T-cell (primary cell): ENCODE results near the gene TMEM80. TPM values are rescaled to one million over a fixed set of nuclear protein-coding genes. Genes with fewer than 3 reads are reported as not detected.

ENCODE experiments used
- ATAC-seq, 4 experiments: fragments of 200-7000 bp in 3 of 4; fragments of 150-1000 bp in 1 of 4; cut with Tn5 transposase; replicated peaks in 1 of 4; 1 replicate in 3 of 4; 2 replicates in 1 of 4; pipeline ENCODE4 v1.10.0; 2021; ENCODE audit warnings: moderate library complexity in 3 of 4, mild to moderate bottlenecking in 2 of 4, moderate number of reproducible peaks in 1 of 4
- CTCF ChIA-PET, 2 donors: fragments of 300-600 bp; sonication (Branson Sonifier 250); formaldehyde crosslinking; loops; one replicate each; lab custom pipeline; 2022; ENCODE audit warnings: antibody characterized with exemption in 2 of 2; lab: Charles Lee
- POLR2A ChIA-PET, 2 donors: fragments of 300-600 bp; sonication (Branson Sonifier 250); formaldehyde crosslinking; loops; one replicate each; lab custom pipeline; 2022; ENCODE audit warnings: antibody characterized with exemption in 2 of 2; lab: Charles Lee
- DNase-seq, 35 experiments: peaks; one replicate each; pipeline versions ENCODE4 v3.0.0 to v3.0.0-alpha.2; 2013 to 2023
- H3K27ac ChIP-seq: one replicate; pipeline ENCODE4 v1.5.1; 2013; ENCODE audit warnings: low read length
- H3K27me3 ChIP-seq, 2 experiments: replicated peaks in 1 of 2; 1 replicate in 1 of 2; 2 replicates in 1 of 2; pipeline versions ENCODE4 v1.6.1 to v1.7.0; 2013; ENCODE audit warnings: low read length in 1 of 2, mixed read lengths in 1 of 2; ENCODE audit not compliant: control insufficient read depth in 2 of 2, insufficient read depth in 2 of 2; ENCODE audit errors: extremely low read depth in 1 of 2
- H3K36me3 ChIP-seq, 2 donors: 1 replicate in 1 of 2; 2 replicates in 1 of 2; pipeline versions ENCODE4 v1.6.1 to v1.7.0; 2013; ENCODE audit warnings: low read length in 1 of 2; ENCODE audit not compliant: control insufficient read depth in 2 of 2, insufficient read depth in 1 of 2; ENCODE audit errors: extremely low read depth in 1 of 2
- H3K4me1 ChIP-seq, 2 experiments: 1 replicate in 1 of 2; 2 replicates in 1 of 2; pipeline versions ENCODE4 v1.6.1 to v1.7.0; 2013; ENCODE audit warnings: low read length in 2 of 2, mixed read lengths in 1 of 2; ENCODE audit not compliant: insufficient read depth in 2 of 2, control insufficient read depth in 1 of 2; ENCODE audit errors: extremely low read depth in 1 of 2
- H3K4me3 ChIP-seq, 2 donors: 1 replicate in 1 of 2; 2 replicates in 1 of 2; pipeline versions ENCODE4 v1.5.1 to v1.7.0; 2013; ENCODE audit warnings: mild to moderate bottlenecking in 2 of 2, low read length in 1 of 2, moderate library complexity in 1 of 2; ENCODE audit not compliant: control insufficient read depth in 1 of 2; ENCODE audit errors: extremely low read depth in 1 of 2
- H3K9me3 ChIP-seq: 2 replicates; pipeline ENCODE4 v1.7.0; 2013
- H3K27ac Mint-ChIP-seq, 2 donors: one replicate each; pipeline ENCODE4 v1.8.0; 2020 to 2021; ENCODE audit warnings: mild to moderate bottlenecking in 2 of 2, mixed read lengths in 2 of 2
- H3K27me3 Mint-ChIP-seq, 2 donors: one replicate each; pipeline ENCODE4 v1.8.0; 2021 to 2022; ENCODE audit warnings: mixed read lengths in 2 of 2
- H3K36me3 Mint-ChIP-seq: one replicate; pipeline ENCODE4 v1.8.0; 2021; ENCODE audit warnings: mixed read lengths
- H3K4me1 Mint-ChIP-seq, 3 donors: one replicate each; pipeline ENCODE4 v1.8.0; 2020 to 2022; ENCODE audit warnings: mixed read lengths in 3 of 3, mild to moderate bottlenecking in 1 of 3
- H3K4me3 Mint-ChIP-seq, 3 donors: one replicate each; pipeline ENCODE4 v1.8.0; 2020 to 2022; ENCODE audit warnings: mild to moderate bottlenecking in 3 of 3, mixed read lengths in 3 of 3, moderate library complexity in 3 of 3
- H3K9me3 Mint-ChIP-seq, 3 donors: one replicate each; pipeline ENCODE4 v1.8.0; 2020 to 2022; ENCODE audit warnings: mixed read lengths in 3 of 3
- WGBS: methylation state at CpG from one replicate; pipeline ENCODE4 v1.1.5; 2013; ENCODE audit warnings: missing lambda C conversion rate; ENCODE audit not compliant: insufficient coverage; 5-methylcytosine and 5-hydroxymethylcytosine counted together
- total RNA-seq, 35 experiments: library from RNA in 6 of 35; stranded (reverse) in 6 of 35; fragments of 120-200 nt in 1 of 35; gene quantifications; one replicate each; pipeline versions ENCODE4 v1.2.1 to v1.2.4 and lab custom pipeline; 2013 to 2026

The TMEM80 gene
- total RNA-seq, 5 donors from 2014 or later (not counting 1 experiment from before 2014, with no cell fraction given), result 21.2 to 43.9 (median 42.4) TPM

GRCh38 chr11:695288-695537 is 403 bp upstream of the TMEM80 start:
- Mint-ChIP-seq H3K4me3 (peak overlapping the region; percentile 84 to 88 (median 88)), H3K27me3 (no peaks in the 10 kb centered on the region), H3K9me3 (no peaks in the 10 kb centered on the region), H3K27ac (peak overlapping the region; percentile 94 to 96), H3K36me3 (no peaks in the 10 kb centered on the region), H3K4me1 (peaks cover 51 to 53% (median 53%) of the 10 kb centered on the region in 3 donors)
- peak overlapping the region; percentile 98 for H3K27ac ChIP-seq
- ATAC-seq, result no peak
- peaks cover 28 to 67% of the 10 kb centered on the region in 2 experiments for H3K4me1 ChIP-seq
- H3K36me3 ChIP-seq, result peaks cover 0 to 3% of the 10 kb centered on the region in 2 donors
- ChIA-PET POLR2A (interaction anchor here (0.6 to 1.2 kb wide), 6 partner anchors 27 to 288 kb away, joined by 3 to 8 read pairs (median 4); no protein-coding TSS in a partner anchor), CTCF (interaction anchor here in 1 of 2 donors (1.0 to 2.3 kb wide), 3 partner anchors 27 to 32 kb away, joined by 3 to 14 read pairs (median 4); no protein-coding TSS in a partner anchor)
- no peaks in the 10 kb centered on the region for H3K9me3 ChIP-seq
- 1% methylated on average over 25 of the region's 25 CpGs for WGBS
- DNase-seq, result no peak
- no peaks in the 10 kb centered on the region for H3K27me3 ChIP-seq
- H3K4me3 ChIP-seq, result peak overlapping the region; percentile 73 to 88

GRCh38 chr11:696955-697491 is 1.4 kb downstream of the TMEM80 start:
- POLR2A ChIA-PET, result interaction anchor here in 1 of 2 donors (0.6 kb wide), 1 partner anchor 9 kb away, joined by 3 read pairs; the partner anchor contains the start of gene EPS8L2
- 94% methylated on average over 7 of the region's 11 CpGs for WGBS
- H3K27me3 ChIP-seq, result no peaks in the 10 kb centered on the region
- CTCF ChIA-PET, result interaction anchor here in 1 of 2 donors (0.6 kb wide), 1 partner anchor 96 kb away, joined by 4 read pairs; no protein-coding TSS in a partner anchor
- H3K36me3 Mint-ChIP-seq, result peaks cover 6% of the 10 kb centered on the region
- H3K4me1 Mint-ChIP-seq, result peaks cover 33 to 40% (median 40%) of the 10 kb centered on the region in 3 donors
- ATAC-seq, result no peak
- no peak overlapping the region for H3K27ac ChIP-seq
- H3K9me3 ChIP-seq, result no peaks in the 10 kb centered on the region
- H3K27ac Mint-ChIP-seq, result peak overlapping the region; percentile 86 to 90
- no peaks in the 10 kb centered on the region for H3K9me3 Mint-ChIP-seq
- no peak overlapping the region for H3K4me3 ChIP-seq
- H3K27me3 Mint-ChIP-seq, result no peaks in the 10 kb centered on the region
- H3K4me1 ChIP-seq, result peaks cover 17 to 49% of the 10 kb centered on the region in 2 experiments
- peak overlapping the region; percentile 43 to 88 (median 53) for H3K4me3 Mint-ChIP-seq
- no peak for DNase-seq
- H3K36me3 ChIP-seq, result peaks cover 4 to 14% of the 10 kb centered on the region in 2 donors

GRCh38 chr11:697811-698311 is 2.2 kb downstream of the TMEM80 start:
- H3K4me3 ChIP-seq, result no peak overlapping the region
- ChIA-PET CTCF (interaction anchor here in 1 of 2 donors (0.9 kb wide), 1 partner anchor 28 kb away, joined by 3 read pairs; no protein-coding TSS in a partner anchor), POLR2A (no interaction called here)
- no peak overlapping the region for H3K27ac ChIP-seq
- Mint-ChIP-seq H3K9me3 (no peaks in the 10 kb centered on the region), H3K4me1 (peaks cover 25 to 34% (median 33%) of the 10 kb centered on the region in 3 donors), H3K4me3 (peak overlapping the region; percentile 35 to 88 (median 56)), H3K27me3 (no peaks in the 10 kb centered on the region), H3K27ac (peak overlapping the region; percentile 49 to 86), H3K36me3 (peaks cover 6% of the 10 kb centered on the region)
- H3K36me3 ChIP-seq, result peaks cover 4 to 19% of the 10 kb centered on the region in 2 donors
- H3K27me3 ChIP-seq, result no peaks in the 10 kb centered on the region
- H3K9me3 ChIP-seq, result no peaks in the 10 kb centered on the region
- DNase-seq (no peak), ATAC-seq (no peak)
- WGBS, result 83% methylated on average over 2 of the region's 11 CpGs
- peaks cover 11 to 45% of the 10 kb centered on the region in 2 experiments for H3K4me1 ChIP-seq

GRCh38 chr11:698493-699115 is 3.0 kb downstream of the TMEM80 start:
- H3K27me3 Mint-ChIP-seq, result no peaks in the 10 kb centered on the region
- no peak for ATAC-seq
- CTCF ChIA-PET, result interaction anchor here in 1 of 2 donors (0.6 to 0.9 kb wide), 2 partner anchors 27 to 32 kb away, joined by 3 read pairs; no protein-coding TSS in a partner anchor
- no peak overlapping the region for H3K4me3 ChIP-seq
- peaks cover 4 to 19% of the 10 kb centered on the region in 2 donors for H3K36me3 ChIP-seq
- H3K27ac ChIP-seq, result no peak overlapping the region
- POLR2A ChIA-PET, result interaction anchor here in 1 of 2 donors (0.6 kb wide), 1 partner anchor 44 kb away, joined by 3 read pairs; no protein-coding TSS in a partner anchor
- 66% methylated on average over 10 of the region's 17 CpGs for WGBS
- peaks cover 17 to 26% (median 26%) of the 10 kb centered on the region in 3 donors for H3K4me1 Mint-ChIP-seq
- no peaks in the 10 kb centered on the region for H3K9me3 Mint-ChIP-seq
- peak overlapping the region in 1 of 3 donors; percentile 88 for H3K4me3 Mint-ChIP-seq
- H3K4me1 ChIP-seq, result peaks cover 5 to 41% of the 10 kb centered on the region in 2 experiments
- H3K9me3 ChIP-seq, result no peaks in the 10 kb centered on the region
- no peaks in the 10 kb centered on the region for H3K27me3 ChIP-seq
- H3K36me3 Mint-ChIP-seq, result peaks cover 6% of the 10 kb centered on the region
- DNase-seq, result peak in 1 of 35 experiments; percentile 39
- H3K27ac Mint-ChIP-seq, result peak overlapping the region in 1 of 2 donors; percentile 86

- WGBS, result 100% methylated on average over 1 of the region's 7 CpGs
- Histone ChIP-seq H3K27ac (no peak overlapping the region), H3K9me3 (no peaks in the 10 kb centered on the region), H3K4me3 (no peak overlapping the region), H3K27me3 (no peaks in the 10 kb centered on the region), H3K36me3 (peaks cover 4 to 19% of the 10 kb centered on the region in 2 donors), H3K4me1 (peaks cover 2 to 36% of the 10 kb centered on the region in 2 experiments)
- no peak overlapping the region for H3K4me3 Mint-ChIP-seq
- H3K36me3 Mint-ChIP-seq, result peaks cover 6% of the 10 kb centered on the region
- peak overlapping the region in 1 of 2 donors; percentile 16 for H3K27ac Mint-ChIP-seq
- ChIA-PET CTCF (interaction anchor here (0.5 to 0.9 kb wide), 3 partner anchors 27 to 185 kb away, joined by 3 read pairs; no protein-coding TSS in a partner anchor), POLR2A (interaction anchor here in 1 of 2 donors (0.6 kb wide), 1 partner anchor 44 kb away, joined by 3 read pairs; no protein-coding TSS in a partner anchor)
- peaks cover 14 to 25% (median 24%) of the 10 kb centered on the region in 3 donors for H3K4me1 Mint-ChIP-seq
- ATAC-seq, result no peak
- no peaks in the 10 kb centered on the region for H3K9me3 Mint-ChIP-seq
- DNase-seq, result no peak
- H3K27me3 Mint-ChIP-seq, result no peaks in the 10 kb centered on the region
These were observed 3.5 kb downstream of the TMEM80 start for GRCh38 chr11:699116-699508.

- Mint-ChIP-seq H3K27me3 (no peaks in the 10 kb centered on the region), H3K27ac (no peak overlapping the region), H3K9me3 (no peaks in the 10 kb centered on the region), H3K36me3 (peaks cover 6% of the 10 kb centered on the region), H3K4me3 (no peak overlapping the region), H3K4me1 (peaks cover 14 to 25% (median 24%) of the 10 kb centered on the region in 3 donors)
- Histone ChIP-seq H3K4me3 (no peak overlapping the region), H3K36me3 (peaks cover 4 to 19% of the 10 kb centered on the region in 2 donors), H3K27ac (no peak overlapping the region), H3K4me1 (peaks cover 2 to 32% of the 10 kb centered on the region in 2 experiments), H3K27me3 (no peaks in the 10 kb centered on the region), H3K9me3 (no peaks in the 10 kb centered on the region)
- no peak for DNase-seq
- ChIA-PET CTCF (interaction anchor here (0.5 to 0.6 kb wide), 2 partner anchors 16 to 186 kb away, joined by 3 read pairs; no protein-coding TSS in a partner anchor), POLR2A (no interaction called here)
- WGBS, result 100% methylated on average over 1 of the region's 1 CpG
- ATAC-seq, result no peak
These were observed 4.1 kb downstream of the TMEM80 start for GRCh38 chr11:699753-700152.
